ENCODE data around the gene EVI5.

EVI5 gene

DNA sequence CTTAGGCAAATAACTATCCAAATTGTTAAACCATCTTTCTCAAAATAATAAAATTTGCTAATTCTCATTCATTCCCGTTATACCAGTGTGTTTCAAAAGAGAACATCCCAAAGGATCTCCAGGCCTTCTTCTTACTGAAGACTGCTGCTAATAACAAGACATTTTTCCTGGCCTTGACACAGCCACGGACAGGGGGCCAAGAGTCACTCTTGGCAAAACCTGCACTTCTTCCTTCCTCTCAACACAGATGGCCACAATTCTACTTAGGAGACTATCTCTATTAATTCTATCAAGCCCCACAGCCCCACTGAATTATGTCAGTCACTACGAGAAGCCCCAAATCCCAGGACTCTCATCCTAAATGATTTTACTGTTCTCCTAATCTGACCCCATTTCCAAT, 86.0 kb downstream of the EVI5 start:
- no peak overlapping the region for H3K4me3 ChIP-seq (replicated peaks; ENCODE audit: low read depth, low read length)
- TF ChIP-seq, protein P1, sequence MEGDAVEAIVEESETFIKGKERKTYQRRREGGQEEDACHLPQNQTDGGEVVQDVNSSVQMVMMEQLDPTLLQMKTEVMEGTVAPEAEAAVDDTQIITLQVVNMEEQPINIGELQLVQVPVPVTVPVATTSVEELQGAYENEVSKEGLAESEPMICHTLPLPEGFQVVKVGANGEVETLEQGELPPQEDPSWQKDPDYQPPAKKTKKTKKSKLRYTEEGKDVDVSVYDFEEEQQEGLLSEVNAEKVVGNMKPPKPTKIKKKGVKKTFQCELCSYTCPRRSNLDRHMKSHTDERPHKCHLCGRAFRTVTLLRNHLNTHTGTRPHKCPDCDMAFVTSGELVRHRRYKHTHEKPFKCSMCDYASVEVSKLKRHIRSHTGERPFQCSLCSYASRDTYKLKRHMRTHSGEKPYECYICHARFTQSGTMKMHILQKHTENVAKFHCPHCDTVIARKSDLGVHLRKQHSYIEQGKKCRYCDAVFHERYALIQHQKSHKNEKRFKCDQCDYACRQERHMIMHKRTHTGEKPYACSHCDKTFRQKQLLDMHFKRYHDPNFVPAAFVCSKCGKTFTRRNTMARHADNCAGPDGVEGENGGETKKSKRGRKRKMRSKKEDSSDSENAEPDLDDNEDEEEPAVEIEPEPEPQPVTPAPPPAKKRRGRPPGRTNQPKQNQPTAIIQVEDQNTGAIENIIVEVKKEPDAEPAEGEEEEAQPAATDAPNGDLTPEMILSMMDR (IDR thresholded peaks at IDR 0.05; ENCODE audit: low read length, missing control alignments) = no peak
- no peak for DNase-seq (ENCODE audit: low read depth)

DNA sequence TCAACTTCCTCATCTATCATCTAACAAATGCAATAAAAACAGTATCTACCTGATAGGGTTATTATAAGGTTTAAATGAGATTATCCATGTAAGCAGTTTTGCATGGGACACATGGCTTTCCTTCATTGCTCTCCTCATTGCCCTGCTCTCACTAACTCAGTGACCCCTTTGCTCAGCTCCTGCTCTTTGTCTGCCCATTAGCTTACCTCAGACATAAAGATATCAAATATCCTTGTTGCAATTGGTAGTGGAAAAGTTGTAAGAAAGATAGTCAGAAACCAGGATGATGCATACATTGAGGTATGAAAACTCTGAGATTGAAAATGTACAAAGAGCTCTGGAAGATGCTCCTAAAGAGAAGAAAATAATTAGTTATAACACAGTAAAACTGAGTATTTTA, 89.8 kb downstream of the EVI5 start:
- TF ChIP-seq, protein P1 (IDR thresholded peaks at IDR 0.05; ENCODE audit: low read length, missing control alignments) = no peak
- no peak for DNase-seq (ENCODE audit: low read depth)
- H3K4me3 ChIP-seq (replicated peaks; ENCODE audit: low read depth, low read length) = no peak overlapping the region

DNA sequence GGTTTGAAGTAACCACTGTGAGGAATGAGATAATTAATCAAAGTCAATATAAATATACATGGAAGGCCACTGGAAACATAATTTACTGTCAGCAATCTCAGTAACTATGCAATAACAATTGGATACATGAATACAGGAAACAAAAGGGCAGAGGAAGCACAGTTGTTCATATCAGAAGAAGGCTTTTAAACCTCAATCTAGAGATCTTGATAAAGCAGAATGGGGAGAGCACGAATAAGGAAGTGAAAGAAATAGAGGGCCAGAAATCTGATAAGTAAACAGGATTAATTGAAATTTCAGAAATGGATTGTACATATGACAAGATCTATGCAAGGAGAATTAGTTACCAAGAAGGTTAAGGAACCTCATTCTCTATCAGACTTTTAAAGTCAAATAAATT, 93.0 kb downstream of the EVI5 start:
- DNase-seq (ENCODE audit: low read depth) = no peak

DNA sequence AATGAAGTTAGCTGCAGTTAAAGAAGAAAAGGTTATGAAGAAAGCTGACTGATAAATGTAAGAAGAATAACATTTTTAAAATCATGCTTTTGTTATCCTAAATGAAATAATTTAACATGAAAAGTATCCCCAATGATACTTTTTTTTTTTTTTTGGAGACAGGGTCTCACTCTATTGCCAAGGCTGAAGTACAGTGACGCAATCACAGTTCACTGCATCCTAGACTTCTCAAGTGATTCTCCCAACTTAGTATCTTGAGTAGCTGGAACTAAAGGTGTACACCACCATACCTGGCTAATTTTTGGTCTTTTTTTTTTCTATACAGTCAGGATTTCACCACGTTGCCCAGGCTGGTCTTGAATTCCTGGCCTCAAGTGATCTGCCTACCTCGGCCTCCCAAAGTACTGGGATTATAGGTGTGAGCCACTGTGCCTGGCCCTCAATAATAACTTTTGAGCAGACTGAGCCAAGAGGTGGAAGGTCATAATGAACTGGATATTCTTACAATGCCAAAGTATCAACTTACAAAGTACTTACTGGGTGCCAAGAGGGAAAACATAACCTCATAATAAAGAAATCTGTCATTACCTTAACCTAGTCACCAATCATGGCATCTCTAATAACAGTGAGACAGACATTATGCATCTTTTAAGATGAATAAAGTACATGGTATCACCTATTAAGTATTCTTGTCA, 94.5 kb downstream of the EVI5 start:
- DNase-seq (ENCODE audit: low read depth) = no peak
- TF ChIP-seq, protein P1 (IDR thresholded peaks at IDR 0.05; ENCODE audit: low read length, missing control alignments) = no peak
- H3K4me3 ChIP-seq (replicated peaks; ENCODE audit: low read depth, low read length) = no peak overlapping the region

More for the DNA sequence above, 93.0 kb downstream of the EVI5 start:
- TF ChIP-seq, protein P1 (IDR thresholded peaks at IDR 0.05; ENCODE audit: low read length, missing control alignments) = no peak
- H3K4me3 ChIP-seq (replicated peaks; ENCODE audit: low read depth, low read length) = no peak overlapping the region

DNA sequence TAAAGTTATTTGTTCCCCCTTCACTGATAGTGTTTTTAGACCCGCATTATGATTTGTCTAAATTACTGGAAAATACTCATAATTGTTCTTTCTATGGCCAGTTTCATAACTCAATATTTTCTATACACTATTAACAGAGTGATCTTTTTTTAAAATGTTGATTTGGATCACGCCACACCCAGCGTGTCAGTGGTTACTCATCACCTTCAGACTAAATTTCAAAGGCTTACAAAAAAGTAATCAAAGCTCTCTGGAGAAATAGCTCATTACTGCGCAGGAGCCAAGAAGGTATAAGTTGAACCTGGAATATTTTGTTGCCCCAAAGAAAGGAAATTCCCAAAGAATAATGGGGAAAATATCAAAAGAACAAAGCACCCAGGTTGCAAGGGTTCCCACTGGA, 104.9 kb downstream of the EVI5 start:
- no peak overlapping the region for H3K4me3 ChIP-seq (replicated peaks; ENCODE audit: low read depth, low read length)
- TF ChIP-seq, protein P1 (IDR thresholded peaks at IDR 0.05; ENCODE audit: low read length, missing control alignments) = no peak
- no peak for DNase-seq (ENCODE audit: low read depth)

DNA sequence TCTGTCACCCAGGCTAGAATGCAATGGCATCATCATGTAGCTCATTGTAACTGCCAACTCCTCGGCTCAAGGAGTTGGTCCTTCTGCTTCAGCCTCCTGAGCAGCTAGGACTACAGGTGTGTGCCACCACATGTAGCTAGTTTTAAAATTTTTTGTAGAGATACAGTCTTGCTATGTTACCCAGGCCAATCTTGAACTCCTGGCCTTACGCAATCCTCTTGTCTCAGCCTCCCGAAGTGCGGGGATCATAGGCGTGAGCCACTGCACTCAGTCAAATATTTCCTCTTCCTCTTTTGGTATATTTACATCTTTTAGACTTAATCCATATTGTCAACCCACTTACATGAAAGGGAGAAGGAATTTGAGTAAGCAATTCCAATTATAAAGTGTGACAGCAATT, 121.1 kb downstream of the EVI5 start:
- H3K4me3 ChIP-seq (replicated peaks; ENCODE audit: low read depth, low read length) = no peak overlapping the region
- TF ChIP-seq, protein P1 (IDR thresholded peaks at IDR 0.05; ENCODE audit: low read length, missing control alignments) = no peak
- no peak for DNase-seq (ENCODE audit: low read depth)

DNA sequence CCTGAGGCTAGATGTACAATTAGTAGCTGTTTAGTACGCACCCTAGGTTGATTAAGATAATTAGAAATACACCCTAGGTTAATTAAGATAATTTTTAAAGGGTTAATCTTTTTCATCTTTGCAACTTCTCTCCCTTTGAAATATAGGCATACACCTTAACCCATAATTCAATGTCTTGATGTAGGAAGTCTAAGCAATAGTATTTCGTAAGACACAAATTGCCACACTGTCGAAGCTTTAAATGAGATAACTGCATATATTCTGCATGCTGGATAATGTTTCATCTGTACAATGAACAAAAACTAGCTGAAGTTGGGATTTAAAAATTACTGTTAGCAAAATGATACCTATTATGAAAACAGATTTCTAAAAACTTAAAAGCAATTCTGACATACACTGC, 122.9 kb downstream of the EVI5 start:
- no peak overlapping the region for H3K4me3 ChIP-seq (replicated peaks; ENCODE audit: low read depth, low read length)
- TF ChIP-seq, protein P1 (IDR thresholded peaks at IDR 0.05; ENCODE audit: low read length, missing control alignments) = no peak
- peak; percentile 31 for DNase-seq (ENCODE audit: low read depth)

All from fibroblast of pulmonary artery (primary cell).